NCI-H510A (cell line): ENCODE measurements around the gene LRRC31.

Experiments used
- DNase-seq: peaks from one replicate; lab custom pipeline; 2025; lab: John Stamatoyannopoulos, UW

The LRRC31 gene

DNA sequence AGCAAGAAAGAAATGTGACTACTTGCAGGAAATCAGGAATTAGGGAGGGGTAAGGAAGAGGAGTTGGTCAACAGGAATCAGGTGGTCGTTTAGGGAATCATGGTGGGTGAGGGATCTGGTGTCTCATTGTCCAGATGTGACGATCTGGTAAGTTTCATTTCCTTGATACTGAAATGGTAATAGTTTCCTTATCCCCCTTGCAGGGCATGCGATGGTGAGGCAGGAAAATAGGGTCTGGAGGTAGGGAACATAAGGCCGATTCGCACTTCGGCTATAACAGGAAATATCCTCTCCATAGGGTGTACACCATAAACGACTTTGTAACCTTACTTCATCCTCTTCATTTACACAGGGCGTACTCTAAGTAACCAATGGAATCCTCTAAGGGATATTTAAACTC, 56.5 kb downstream of the LRRC31 start:
- no peak for DNase-seq

DNA sequence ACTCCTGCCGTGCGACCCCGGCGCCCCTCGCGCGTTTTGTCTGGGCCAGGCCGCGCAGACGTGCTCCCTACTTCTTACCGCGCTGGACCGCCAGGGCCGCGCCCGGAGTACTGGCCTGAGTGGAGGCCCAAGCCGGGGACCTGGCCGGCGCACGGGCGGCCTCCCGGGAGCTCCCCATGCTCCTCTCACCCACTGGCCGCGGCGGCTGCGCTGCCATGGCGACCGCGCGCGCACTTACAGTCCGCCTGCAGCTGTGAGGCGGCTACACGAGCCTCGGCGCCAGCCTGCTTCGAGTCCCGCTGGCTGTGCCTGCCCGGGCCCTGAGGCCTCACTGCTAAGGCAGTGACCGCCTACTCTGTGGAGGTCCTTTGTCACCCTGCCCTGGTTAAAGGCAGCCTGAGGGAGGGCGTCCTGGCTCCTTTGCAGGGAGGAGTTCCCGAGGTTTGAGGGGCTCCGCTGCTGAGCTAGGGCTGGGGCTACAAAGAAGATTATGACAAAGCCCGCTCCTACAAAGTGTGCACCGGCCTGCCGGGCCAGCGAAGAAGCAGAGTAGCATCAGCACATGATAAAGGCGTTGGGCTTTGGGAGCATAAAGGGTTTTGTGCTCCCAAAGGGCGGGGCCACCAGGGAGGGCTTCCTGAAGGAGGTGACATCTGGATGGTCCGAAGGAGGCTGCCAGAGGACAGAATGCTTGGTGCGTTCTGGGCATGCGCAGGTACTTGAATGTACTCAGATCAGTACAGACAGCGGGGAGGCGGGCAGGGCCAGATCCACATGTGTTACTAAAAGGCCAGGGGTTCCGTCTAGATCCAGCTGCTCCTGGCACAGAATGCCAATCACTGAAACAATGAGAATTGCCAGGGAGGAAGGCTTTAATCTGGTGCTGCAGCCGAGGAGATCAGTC, 57.2 kb downstream of the LRRC31 start, which contains the start of the genes LRRC34 and LRRIQ4:
TSS of gene LRRC34 (minus strand) at position 573 of the 904 bp plus-strand sequence. CDS start at position 217, 356 bp downstream.
TSS of gene LRRIQ4 (plus strand) at position 539 of the 904 bp plus-strand sequence. CDS start 9,052 bp downstream, outside the sequence.
- DNase-seq: peak; percentile 90

DNA sequence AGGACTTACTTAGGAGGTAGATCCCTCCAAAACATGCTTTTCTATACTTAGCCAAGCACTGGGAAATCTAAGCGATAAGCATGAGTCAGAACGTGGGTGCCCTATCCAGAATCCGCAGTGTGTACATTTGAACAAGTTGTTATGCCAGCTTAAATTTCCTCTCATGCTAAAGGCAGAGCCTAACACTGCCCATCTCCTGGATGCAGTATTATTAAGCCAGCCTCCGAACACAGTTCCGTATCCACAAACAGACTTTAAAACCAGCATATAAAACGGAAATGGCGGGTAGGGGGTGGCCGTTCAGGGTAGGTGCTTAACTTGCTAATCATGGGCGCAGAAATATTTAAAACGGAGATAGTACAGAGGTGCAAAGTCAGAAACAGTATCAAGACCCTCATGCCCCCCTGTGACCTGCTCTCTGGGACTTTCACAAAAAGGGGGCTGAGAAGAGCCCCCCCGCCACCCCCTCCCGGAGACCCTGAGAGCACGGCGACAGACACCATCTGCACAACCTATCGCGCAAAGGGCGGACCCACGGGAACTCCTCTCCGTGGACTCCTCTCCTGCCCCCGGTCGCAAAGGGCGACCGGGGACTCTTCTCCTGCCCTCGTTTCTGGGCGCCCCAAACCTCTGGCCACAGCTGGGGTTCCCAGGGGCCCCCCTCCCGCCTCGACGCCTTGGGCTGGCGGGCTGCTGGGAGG, 58.0 kb downstream of the LRRC31 start:
- peak; percentile 30 for DNase-seq

DNA sequence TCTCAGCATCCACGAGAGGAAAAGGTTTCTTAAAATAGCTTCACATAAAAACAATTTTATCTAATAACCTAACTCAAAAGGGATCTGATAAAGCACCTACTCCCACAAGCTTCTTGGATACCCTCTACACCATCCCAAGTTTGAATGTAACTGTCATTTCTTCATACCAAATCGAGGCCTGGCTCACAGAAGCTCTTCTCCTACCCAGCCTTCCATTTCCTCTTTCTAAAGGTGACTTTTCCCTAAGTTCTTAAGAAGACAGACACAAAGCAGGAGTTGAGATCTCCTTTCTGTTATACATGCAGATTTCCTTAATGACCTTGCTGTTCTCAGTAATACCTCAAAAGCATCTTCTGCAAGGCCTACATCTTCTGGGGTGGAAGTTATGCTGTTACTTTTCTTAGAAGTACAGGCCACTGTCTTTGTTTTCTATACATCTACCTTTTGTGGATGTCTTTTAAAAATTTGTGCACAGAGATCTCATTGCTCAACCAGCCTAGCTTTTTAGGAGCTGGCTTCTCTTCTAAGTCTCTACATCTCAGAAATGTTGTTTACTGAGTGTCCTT, 60.4 kb downstream of the LRRC31 start:
- no peak for DNase-seq

DNA sequence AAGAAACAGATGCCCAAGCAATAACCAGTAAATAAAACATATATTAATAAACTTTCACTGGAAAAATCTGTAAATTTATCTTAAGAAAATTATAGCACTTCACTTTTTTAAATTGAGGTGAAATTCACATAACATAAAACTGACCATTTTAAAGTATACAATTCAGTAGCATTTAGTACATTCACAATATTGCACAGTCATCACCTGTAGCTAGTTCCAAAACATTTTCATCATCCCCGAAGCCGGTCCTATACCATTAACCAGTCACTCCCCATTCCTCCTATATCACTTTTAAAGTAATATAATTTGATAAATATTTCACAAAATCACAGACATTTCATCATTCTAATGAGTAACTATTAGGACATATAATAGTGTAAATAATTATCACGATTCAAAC, 65.1 kb downstream of the LRRC31 start:
- DNase-seq: no peak

DNA sequence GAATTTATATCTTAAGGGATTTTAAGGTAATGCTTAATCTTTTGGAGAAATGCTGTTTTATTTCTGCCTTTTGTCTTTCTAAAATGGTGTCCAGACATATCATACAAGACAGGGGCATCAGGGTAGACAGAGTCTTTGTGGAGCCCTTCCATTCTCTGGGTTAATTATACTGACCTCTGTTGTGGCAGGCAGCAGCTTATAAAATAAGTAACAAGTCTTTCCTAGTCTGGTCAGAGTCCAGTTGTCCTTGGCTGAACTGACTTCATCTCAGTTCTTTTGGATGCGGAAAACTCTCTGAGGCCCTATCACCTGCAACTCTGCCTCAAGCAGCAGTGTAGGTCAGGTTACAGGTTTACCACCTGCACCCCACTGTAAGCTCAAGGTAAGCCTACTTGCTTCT, 77.4 kb downstream of the LRRC31 start:
- no peak for DNase-seq

DNA sequence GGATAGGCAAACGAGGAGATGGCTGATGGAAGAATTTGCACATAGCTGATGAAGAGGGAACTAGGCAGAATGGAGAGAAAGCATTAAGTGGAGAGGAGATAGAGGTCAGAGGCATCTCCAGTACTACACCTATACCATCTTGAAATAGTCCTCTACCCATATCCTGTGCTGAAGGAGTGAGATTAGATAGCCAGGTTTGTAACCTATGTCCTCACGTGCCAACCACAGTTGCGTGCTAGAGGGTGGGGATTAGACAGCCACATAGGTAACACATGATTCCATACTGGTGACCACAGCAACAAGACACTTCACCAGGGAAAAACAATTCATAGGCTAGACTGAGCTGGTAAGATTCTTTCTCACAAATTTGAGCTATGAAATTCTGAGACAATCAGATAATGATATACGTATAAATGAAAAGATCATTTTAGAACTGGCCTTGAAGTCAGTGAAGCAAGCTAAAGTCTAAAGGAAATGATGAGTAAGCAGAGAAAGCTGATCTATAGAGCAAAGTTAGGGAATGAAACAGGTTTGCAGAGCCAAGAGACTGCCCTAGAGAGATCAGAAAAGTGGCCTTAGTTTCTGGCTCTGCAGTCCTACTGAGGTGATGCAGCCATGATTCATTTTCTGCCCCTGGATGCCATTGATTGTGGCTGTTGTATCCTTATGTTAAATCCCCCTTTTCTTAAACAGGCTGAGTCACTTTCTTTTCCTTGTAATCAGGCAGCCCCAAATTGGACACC, 78.9 kb downstream of the LRRC31 start:
- no peak for DNase-seq

DNA sequence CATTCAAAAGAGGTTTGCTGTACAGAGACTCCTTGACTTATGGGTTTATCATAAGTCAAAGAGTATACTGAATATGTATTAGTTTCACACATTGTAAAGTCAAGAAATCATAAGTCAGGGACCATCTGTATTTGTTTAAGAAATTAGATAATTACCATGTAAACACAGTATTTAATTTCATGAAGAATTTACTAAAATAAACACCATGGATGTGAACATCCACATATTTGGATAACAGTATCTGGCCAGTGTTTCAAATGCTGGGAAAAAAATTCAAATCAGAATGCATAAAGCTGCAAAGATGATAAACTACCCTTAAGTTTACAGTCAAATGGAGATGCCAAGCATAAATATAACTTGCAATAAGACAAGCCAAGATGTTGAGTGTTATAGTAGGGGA, 79.5 kb downstream of the LRRC31 start:
- DNase-seq: no peak
